OCI-LY7 (cell line): ENCODE measurements around the gene ECI1. TPM values are rescaled to one million over a fixed set of nuclear protein-coding genes. Genes with fewer than 3 reads are reported as not detected.

ENCODE experiments used
- BruUV-seq: library from RNA; stranded (reverse); fragments of 400-500 nt; replicated peaks from 2 replicates; lab custom pipeline; 2021; lab: Mats Ljungman, UMichigan
- CTCF ChIA-PET: fragments of 300-600 bp; sonication (Branson Sonifier 250); formaldehyde crosslinking; loops from one replicate; lab custom pipeline; 2022; ENCODE audit warnings: antibody characterized with exemption; ENCODE audit not compliant: unreplicated experiment; lab: Charles Lee
- POLR2A ChIA-PET: fragments of 300-600 bp; sonication (Branson Sonifier 250); formaldehyde crosslinking; loops from one replicate; lab custom pipeline; 2022; ENCODE audit warnings: antibody characterized with exemption; lab: Charles Lee
- DNase-seq: peaks from one replicate; pipeline ENCODE4 v3.0.0-alpha.2; 2015; ENCODE audit warnings: low spot score
- H2AFZ ChIP-seq: fragments of 200-600 bp; sonication (generic), shearing (Covaris generic); 2 replicates; pipeline ENCODE4 v1.6.1; 2014; ENCODE audit warnings: mild to moderate bottlenecking, antibody characterized with exemption, low read length, moderate library complexity
- H3K27ac ChIP-seq: fragments of 200-600 bp; sonication (generic); 2 replicates; pipeline ENCODE4 v1.5.1; 2014; ENCODE audit warnings: mixed run types, low read depth, mild to moderate bottlenecking, moderate library complexity, low read length, inconsistent platforms; ENCODE audit not compliant: poor library complexity, severe bottlenecking
- H3K36me3 ChIP-seq: fragments of 200-600 bp; sonication (generic); 2 replicates; pipeline ENCODE4 v1.6.1; 2014; ENCODE audit warnings: mild to moderate bottlenecking, antibody characterized with exemption, low read length, moderate library complexity, mixed read lengths; ENCODE audit not compliant: insufficient read depth
- H3K4me1 ChIP-seq: fragments of 200-600 bp; sonication (generic); 2 replicates; pipeline ENCODE4 v1.5.1; 2014; ENCODE audit warnings: mild to moderate bottlenecking, low read length; ENCODE audit not compliant: insufficient read depth, poor library complexity, severe bottlenecking
- H3K4me2 ChIP-seq: fragments of 200-600 bp; sonication (generic); 2 replicates; pipeline ENCODE4 v1.6.1; 2014; ENCODE audit warnings: mild to moderate bottlenecking, low read length
- H3K4me3 ChIP-seq: fragments of 200-600 bp; sonication (generic); 2 replicates; pipeline ENCODE4 v1.5.1; 2014; ENCODE audit warnings: mild to moderate bottlenecking, low read depth, low read length; ENCODE audit not compliant: poor library complexity, severe bottlenecking
- H3K79me2 ChIP-seq: fragments of 200-600 bp; sonication (generic); 2 replicates; pipeline ENCODE4 v1.6.1; 2016; ENCODE audit warnings: low read depth, mild to moderate bottlenecking, low read length, moderate library complexity, mixed read lengths; ENCODE audit not compliant: insufficient read depth
- H3K9me2 ChIP-seq: fragments of 200-600 bp; sonication (generic); 2 replicates; pipeline ENCODE4 v1.6.1; 2016; ENCODE audit warnings: mild to moderate bottlenecking, low read length, mixed read lengths; ENCODE audit not compliant: insufficient read depth
- H3K9me3 ChIP-seq: fragments of 200-600 bp; sonication (generic); 2 replicates; pipeline ENCODE4 v1.6.1; 2014; ENCODE audit warnings: mild to moderate bottlenecking, mixed run types, low read length, mixed read lengths
- H4K20me1 ChIP-seq: fragments of 200-600 bp; sonication (generic); 2 replicates; pipeline ENCODE4 v1.6.1; 2014; ENCODE audit warnings: mild to moderate bottlenecking, antibody characterized with exemption, low read length, moderate library complexity, mixed read lengths; ENCODE audit not compliant: insufficient read depth
- EZH2phosphoT487 ChIP-seq: fragments of 200-600 bp; sonication (generic); IDR thresholded peaks from 2 replicates; pipeline ENCODE4 v1.6.1; 2018; ENCODE audit warnings: low read depth, borderline replicate concordance, mild to moderate bottlenecking, mixed run types, antibody characterized with exemption, low read length, moderate library complexity, mixed read lengths
- intact Hi-C: fragments of 100-400 bp; cut with micrococcal nuclease; formaldehyde crosslinking; loops from one replicate; pipeline ENCODE4 v1.10.0; 2022; ENCODE audit not compliant: unreplicated experiment
- microRNA-seq: library from miRNA; unstranded; fragments of <30 nt; microRNA quantifications from one replicate; pipeline ENCODE4 v1.2.0, GENCODE V29; 2022; ENCODE audit warnings: borderline replicate concordance
- small RNA-seq: library from RNA; depleted of rRNA; stranded (forward); fragments of <200 nt; gene quantifications from one replicate; pipeline ENCODE3, GENCODE V24; 2014
- total RNA-seq, 2 experiments: library from RNA; depleted of rRNA in 1 of 2; stranded (reverse); fragments of >200 nt in 1 of 2; shearing (Covaris generic) in 1 of 2; gene quantifications; 2 replicates each; pipeline ENCODE4 v1.2.3, GENCODE V29; 2014 to 2022
- TF ChIP-seq, protein P1 (sequence below): fragments of 200-600 bp; sonication (generic); conservative IDR thresholded peaks from 2 replicates; pipeline ENCODE4 v1.5.1; 2014; ENCODE audit warnings: mild to moderate bottlenecking, antibody characterized with exemption, low read length, moderate library complexity, mixed read lengths

The ECI1 gene
- total RNA-seq, 2 experiments from 2014 or later: 74.5 to 80.0 TPM

DNA sequence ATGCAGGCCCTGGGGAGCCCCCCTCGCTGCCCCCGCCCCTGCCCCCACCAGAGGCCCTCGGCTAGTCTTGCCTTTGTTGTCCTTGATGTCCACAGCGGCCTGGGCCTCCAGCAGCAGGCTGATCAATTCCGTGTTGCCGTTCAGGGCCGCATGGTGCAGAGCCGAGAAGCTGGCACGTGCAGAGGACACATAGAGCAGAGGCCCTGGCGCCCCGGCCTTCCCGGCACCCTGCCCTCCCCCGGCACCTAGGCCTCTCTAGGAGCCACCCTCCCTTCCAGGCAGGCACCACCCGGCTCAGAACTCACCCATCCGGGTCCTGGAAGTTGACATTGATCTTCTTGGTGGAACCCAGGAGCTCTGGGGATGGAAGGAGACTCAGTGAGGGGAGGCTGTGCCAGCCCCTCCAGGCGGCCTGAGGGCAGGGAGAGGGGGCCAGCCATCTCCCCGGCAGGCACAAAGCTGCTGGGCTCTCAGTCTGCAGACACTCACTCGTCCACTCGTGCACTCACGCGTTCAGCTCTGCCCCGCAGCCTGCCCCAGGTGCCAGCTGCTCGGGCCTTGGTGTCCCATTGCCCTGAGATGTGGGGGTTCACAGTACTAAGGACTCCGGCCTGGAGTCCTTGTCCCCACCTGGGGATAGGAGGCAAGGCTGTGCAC is 61.3 kb downstream of the ECI1 start:
- no peaks in the 10 kb centered on the region for H3K9me2 ChIP-seq
- no peaks in the 10 kb centered on the region for H3K9me3 ChIP-seq
- no peaks in the 10 kb centered on the region for H4K20me1 ChIP-seq
- no peak for DNase-seq
- no peak overlapping the region for H3K27ac ChIP-seq
- no peaks in the 10 kb centered on the region for H3K79me2 ChIP-seq
- no peak overlapping the region for H3K4me2 ChIP-seq
- intact Hi-C loops: no loop called here
- BruUV-seq: no TSS peak
- no peaks in the 10 kb centered on the region for H3K4me1 ChIP-seq
- H3K4me3 ChIP-seq: no peak overlapping the region
- H3K36me3 ChIP-seq: no peaks in the 10 kb centered on the region
- TF ChIP-seq, protein P1, sequence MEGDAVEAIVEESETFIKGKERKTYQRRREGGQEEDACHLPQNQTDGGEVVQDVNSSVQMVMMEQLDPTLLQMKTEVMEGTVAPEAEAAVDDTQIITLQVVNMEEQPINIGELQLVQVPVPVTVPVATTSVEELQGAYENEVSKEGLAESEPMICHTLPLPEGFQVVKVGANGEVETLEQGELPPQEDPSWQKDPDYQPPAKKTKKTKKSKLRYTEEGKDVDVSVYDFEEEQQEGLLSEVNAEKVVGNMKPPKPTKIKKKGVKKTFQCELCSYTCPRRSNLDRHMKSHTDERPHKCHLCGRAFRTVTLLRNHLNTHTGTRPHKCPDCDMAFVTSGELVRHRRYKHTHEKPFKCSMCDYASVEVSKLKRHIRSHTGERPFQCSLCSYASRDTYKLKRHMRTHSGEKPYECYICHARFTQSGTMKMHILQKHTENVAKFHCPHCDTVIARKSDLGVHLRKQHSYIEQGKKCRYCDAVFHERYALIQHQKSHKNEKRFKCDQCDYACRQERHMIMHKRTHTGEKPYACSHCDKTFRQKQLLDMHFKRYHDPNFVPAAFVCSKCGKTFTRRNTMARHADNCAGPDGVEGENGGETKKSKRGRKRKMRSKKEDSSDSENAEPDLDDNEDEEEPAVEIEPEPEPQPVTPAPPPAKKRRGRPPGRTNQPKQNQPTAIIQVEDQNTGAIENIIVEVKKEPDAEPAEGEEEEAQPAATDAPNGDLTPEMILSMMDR: no peak
- TF ChIP-seq EZH2phosphoT487: no peak
- ChIA-PET POLR2A (no interaction called here), CTCF (interaction anchor here (0.5 kb wide), 1 partner anchor 9 kb away, joined by 3 read pairs; no protein-coding TSS in a partner anchor)
- no peak overlapping the region for H2AFZ ChIP-seq

Small RNA genes within 50 kb of the gene (microRNA-seq; reads per million reads assigned to microRNA genes)
- gene MIR3677 (not detected), gene MIR4717 (not detected)

Small RNA genes within 50 kb of the gene (small RNA-seq; reads per million reads assigned to genes)
- gene MIR3677: not detected
- gene MIR4717: not detected

Other genes starting within 250 kb of the ECI1 start
- 26.3 and 37.2 TPM in 2 replicates for gene ZNF598, start 241.8 kb downstream of the ECI1 start, total RNA-seq (2014; rRNA removed; shearing (Covaris generic))
- 80.4 and 83.8 TPM in 2 replicates for gene ZNF598, start 241.8 kb downstream of the ECI1 start, total RNA-seq (2022)
- 0.85 and 0.88 TPM in 2 replicates for gene NPW, start 231.8 kb downstream of the ECI1 start, total RNA-seq (2014; rRNA removed; shearing (Covaris generic))
- 1.3 and 3.7 TPM in 2 replicates for gene NPW, start 231.8 kb downstream of the ECI1 start, total RNA-seq (2022)
- gene NHERF2, start 224.7 kb downstream of the ECI1 start, total RNA-seq (2014; rRNA removed; shearing (Covaris generic)): not detected in 2 replicates
- gene NHERF2, start 224.7 kb downstream of the ECI1 start, total RNA-seq (2022): 0.27 and 0.31 TPM in 2 replicates
- 50.9 and 56.2 TPM in 2 replicates for gene NTHL1, start 203.8 kb downstream of the ECI1 start, total RNA-seq (2014; rRNA removed; shearing (Covaris generic))
- 44.6 and 51.5 TPM in 2 replicates for gene NTHL1, start 203.8 kb downstream of the ECI1 start, total RNA-seq (2022)
- gene TSC2, start 203.6 kb downstream of the ECI1 start, total RNA-seq (2014; rRNA removed; shearing (Covaris generic)): 42.8 and 57.2 TPM in 2 replicates
- 152 and 160 TPM in 2 replicates for gene TSC2, start 203.6 kb downstream of the ECI1 start, total RNA-seq (2022)
- gene PKD1, start 115.7 kb downstream of the ECI1 start, total RNA-seq (2014; rRNA removed; shearing (Covaris generic)): 76.5 and 87.4 TPM in 2 replicates
- 112 and 129 TPM in 2 replicates for gene PKD1, start 115.7 kb downstream of the ECI1 start, total RNA-seq (2022)
- gene RAB26, start 103.0 kb downstream of the ECI1 start, total RNA-seq (2014; rRNA removed; shearing (Covaris generic)): 3.1 and 5.0 TPM in 2 replicates
- gene RAB26, start 103.0 kb downstream of the ECI1 start, total RNA-seq (2022): 7.9 and 9.5 TPM in 2 replicates
- 50.1 and 53.6 TPM in 2 replicates for gene TRAF7, start 95.8 kb downstream of the ECI1 start, total RNA-seq (2014; rRNA removed; shearing (Covaris generic))
- 82.3 and 103 TPM in 2 replicates for gene TRAF7, start 95.8 kb downstream of the ECI1 start, total RNA-seq (2022)
- gene CASKIN1, start 55.0 kb downstream of the ECI1 start, total RNA-seq (2014; rRNA removed; shearing (Covaris generic)): 0.09 TPM in 1 of 2 replicates, not detected in the other
- 0.06 and 0.13 TPM in 2 replicates for gene CASKIN1, start 55.0 kb downstream of the ECI1 start, total RNA-seq (2022)
- 57.1 and 65.4 TPM in 2 replicates for gene MLST8, start 46.1 kb downstream of the ECI1 start, total RNA-seq (2014; rRNA removed; shearing (Covaris generic))
- 68.6 and 71.3 TPM in 2 replicates for gene MLST8, start 46.1 kb downstream of the ECI1 start, total RNA-seq (2022)
- 15.8 and 30.4 TPM in 2 replicates for gene BRICD5, start 40.7 kb downstream of the ECI1 start, total RNA-seq (2014; rRNA removed; shearing (Covaris generic))
- 31.7 and 36.6 TPM in 2 replicates for gene BRICD5, start 40.7 kb downstream of the ECI1 start, total RNA-seq (2022)
- 44.2 TPM in 2 replicates for gene PGP, start 36.7 kb downstream of the ECI1 start, total RNA-seq (2014; rRNA removed; shearing (Covaris generic))
- 37.0 and 37.9 TPM in 2 replicates for gene PGP, start 36.7 kb downstream of the ECI1 start, total RNA-seq (2022)
- gene E4F1, start 28.0 kb downstream of the ECI1 start, total RNA-seq (2014; rRNA removed; shearing (Covaris generic)): 43.1 and 59.6 TPM in 2 replicates
- gene E4F1, start 28.0 kb downstream of the ECI1 start, total RNA-seq (2022): 35.3 and 42.3 TPM in 2 replicates
- 6.6 and 6.9 TPM in 2 replicates for gene DNASE1L2, start 15.1 kb downstream of the ECI1 start, total RNA-seq (2014; rRNA removed; shearing (Covaris generic))
- 8.4 and 9.8 TPM in 2 replicates for gene DNASE1L2, start 15.1 kb downstream of the ECI1 start, total RNA-seq (2022)
- gene RNPS1, start 16.5 kb upstream of the ECI1 start, total RNA-seq (2014; rRNA removed; shearing (Covaris generic)): 211 and 225 TPM in 2 replicates
- gene RNPS1, start 16.5 kb upstream of the ECI1 start, total RNA-seq (2022): 323 and 339 TPM in 2 replicates
- not detected in 2 replicates for gene ABCA3, start 89.1 kb upstream of the ECI1 start, total RNA-seq (2014; rRNA removed; shearing (Covaris generic))
- 0.23 TPM in 1 of 2 replicates, not detected in the other for gene ABCA3, start 89.1 kb upstream of the ECI1 start, total RNA-seq (2022)
- gene CCNF, start 177.9 kb upstream of the ECI1 start, total RNA-seq (2014; rRNA removed; shearing (Covaris generic)): 71.5 and 82.1 TPM in 2 replicates
- gene CCNF, start 177.9 kb upstream of the ECI1 start, total RNA-seq (2022): 83.3 and 93.0 TPM in 2 replicates
- 89.3 and 110 TPM in 2 replicates for gene TEDC2, start 208.5 kb upstream of the ECI1 start, total RNA-seq (2014; rRNA removed; shearing (Covaris generic))
- gene TEDC2, start 208.5 kb upstream of the ECI1 start, total RNA-seq (2022): 48.0 and 56.0 TPM in 2 replicates
- gene NTN3, start 219.7 kb upstream of the ECI1 start, total RNA-seq (2014; rRNA removed; shearing (Covaris generic)): 2.3 and 4.8 TPM in 2 replicates
- 1.5 and 1.7 TPM in 2 replicates for gene NTN3, start 219.7 kb upstream of the ECI1 start, total RNA-seq (2022)
- 19.8 and 23.4 TPM in 2 replicates for gene TBC1D24, start 223.5 kb upstream of the ECI1 start, total RNA-seq (2014; rRNA removed; shearing (Covaris generic))
- 29.9 and 34.7 TPM in 2 replicates for gene TBC1D24, start 223.5 kb upstream of the ECI1 start, total RNA-seq (2022)